ENCODE data around the gene GAGE12H. TPM values are rescaled to one million over a fixed set of nuclear protein-coding genes. Genes with fewer than 3 reads are reported as not detected.
A peak's percentile ranks its signal among the peaks of the same experiment; 100 is the strongest.

GAGE12H gene
- total RNA-seq, 2 experiments from 2014 or later: not detected

DNA sequence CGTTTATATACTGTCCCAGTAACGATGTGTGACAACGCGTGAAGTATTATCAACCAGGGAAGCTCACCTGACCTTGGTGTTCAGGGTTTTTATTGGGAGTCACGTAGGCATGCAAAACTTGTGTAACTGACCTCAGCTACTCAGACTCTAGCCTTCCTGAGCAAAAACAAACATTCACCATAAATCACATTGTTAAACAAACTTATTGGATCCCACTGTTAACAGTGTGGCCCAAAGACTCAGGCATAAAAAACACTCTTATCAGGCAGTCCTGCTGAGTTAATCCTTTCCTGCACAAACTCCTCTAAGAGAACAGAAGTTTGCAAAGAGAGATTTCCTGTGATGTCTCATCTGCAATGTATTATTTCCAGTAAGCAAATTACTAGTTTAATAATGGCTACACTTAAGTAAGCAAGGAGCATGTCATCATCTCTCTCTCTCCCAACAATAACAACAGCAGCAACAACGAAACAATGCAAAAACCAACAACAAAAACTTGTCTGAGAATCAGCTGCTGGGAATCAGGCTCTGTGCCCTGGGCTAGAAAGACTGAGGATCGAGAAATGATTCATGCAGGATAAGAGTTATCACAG lies 31.1 kb downstream of the GAGE12H start:
- POLR2A ChIA-PET: no interaction called here
- intact Hi-C loops (cut with micrococcal nuclease): no loop called here
- Mint-ChIP-seq H3K4me3 (no peak overlapping the region), H3K9me3 (no peaks in the 10 kb centered on the region), H3K4me1 (ENCODE audit: low read depth) (no peaks in the 10 kb centered on the region), H3K27ac (no peak overlapping the region), H3K27me3 (no peaks in the 10 kb centered on the region), H3K36me3 (no peaks in the 10 kb centered on the region)
- CTCF ChIA-PET: no interaction called here
- no peak for DNase-seq

DNA sequence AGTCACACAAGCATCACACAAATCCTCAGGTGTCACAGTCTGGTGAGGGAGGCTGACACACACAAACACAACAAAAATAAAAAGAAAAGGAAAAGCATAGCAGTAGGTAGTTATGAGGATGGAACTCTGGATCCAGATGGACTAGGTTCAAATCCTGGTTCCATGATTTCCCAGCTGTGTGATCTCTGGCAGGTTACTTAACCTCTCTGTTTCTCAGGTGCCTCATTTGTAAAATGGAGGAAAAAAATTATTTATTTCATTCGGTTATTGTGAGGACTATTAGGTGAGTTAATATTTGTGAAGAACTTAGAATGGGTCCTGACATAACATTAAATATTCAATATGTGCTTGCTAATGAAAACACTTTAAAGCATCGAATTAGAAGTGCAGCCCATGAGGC lies 38.8 kb downstream of the GAGE12H start:
- Mint-ChIP-seq H3K27me3 (no peaks in the 10 kb centered on the region), H3K27ac (no peak overlapping the region)
- intact Hi-C loops (cut with micrococcal nuclease): no loop called here

DNA sequence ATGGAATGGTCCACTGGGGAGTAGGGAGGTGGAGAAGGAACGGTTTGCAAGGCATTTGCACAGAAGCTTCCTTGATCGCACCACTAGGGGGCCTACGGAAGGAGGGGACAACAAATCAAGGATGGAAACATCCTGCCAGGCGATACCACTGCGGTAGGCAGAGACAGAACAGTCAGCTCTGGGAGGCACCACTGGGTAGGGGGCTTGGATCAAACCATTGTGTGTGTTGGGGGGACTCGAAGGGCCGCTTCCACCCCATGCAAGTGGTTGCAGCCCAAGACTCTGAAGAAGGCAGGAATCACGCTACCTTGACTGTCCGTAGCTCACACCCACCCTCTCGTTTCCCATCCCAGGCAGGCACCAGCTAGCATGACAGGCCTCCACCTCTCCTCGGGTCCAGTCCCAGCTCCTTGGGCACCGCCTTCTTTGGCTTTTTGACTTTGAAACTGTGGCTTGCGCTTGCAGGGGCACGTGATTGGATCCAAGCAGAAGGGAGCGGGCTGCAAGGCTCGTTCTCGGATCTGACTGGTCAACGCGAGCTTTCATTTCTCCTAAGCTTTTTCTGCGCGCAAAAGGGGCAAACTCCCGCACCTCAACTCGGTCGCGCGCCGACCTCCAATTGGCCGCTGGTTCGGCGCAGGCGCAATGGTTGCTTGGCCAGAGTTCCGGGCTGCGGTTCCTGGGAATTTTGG lies 47.5 kb downstream of the GAGE12H start:
- Mint-ChIP-seq H3K4me1 (ENCODE audit: low read depth) (no peaks in the 10 kb centered on the region), H3K4me3 (no peak overlapping the region), H3K27me3 (no peaks in the 10 kb centered on the region), H3K36me3 (no peaks in the 10 kb centered on the region), H3K27ac (no peak overlapping the region), H3K9me3 (peaks cover 4% of the 10 kb centered on the region)
- intact Hi-C loops (cut with micrococcal nuclease): no loop called here
- ChIA-PET CTCF (no interaction called here), POLR2A (interaction anchor here (0.6 kb wide), 1 partner anchor 544 kb away, joined by 4 read pairs; no protein-coding TSS in a partner anchor)
- peak; percentile 9 for DNase-seq

More for the DNA sequence above, 38.8 kb downstream of the GAGE12H start:
- no peaks in the 10 kb centered on the region for H3K9me3 Mint-ChIP-seq
- POLR2A ChIA-PET: no interaction called here
- H3K36me3 Mint-ChIP-seq: no peaks in the 10 kb centered on the region
- CTCF ChIA-PET: no interaction called here
- H3K4me3 Mint-ChIP-seq: no peak overlapping the region
- no peaks in the 10 kb centered on the region for H3K4me1 Mint-ChIP-seq (ENCODE audit: low read depth)
- no peak for DNase-seq

Other genes with a start within 250 kb of the GAGE12H start
- not detected for gene GAGE13, start 248.4 kb upstream of the GAGE12H start, total RNA-seq
- not detected for gene GAGE12C, start 47.8 kb upstream of the GAGE12H start, total RNA-seq
- gene GAGE12D, start 38.2 kb upstream of the GAGE12H start, total RNA-seq: not detected
- gene GAGE12E, start 28.7 kb upstream of the GAGE12H start, total RNA-seq: not detected
- not detected for gene GAGE12F, start 19.1 kb upstream of the GAGE12H start, total RNA-seq
- not detected for gene GAGE12G, start 9.5 kb upstream of the GAGE12H start, total RNA-seq
- not detected for gene GAGE2A, start 9.5 kb downstream of the GAGE12H start, total RNA-seq
- gene GAGE1, start 19.1 kb downstream of the GAGE12H start, total RNA-seq: not detected
- gene PAGE1, start 116.0 kb downstream of the GAGE12H start, total RNA-seq: not detected
- gene PAGE4, start 249.4 kb downstream of the GAGE12H start, total RNA-seq: not detected

Measured in activated CD4-positive, alpha-beta memory T cell treated with anti-CD3 and anti-CD28 coated beads for 36 hours (primary cell).